HUES48 (cell line): Measurements from ENCODE around the gene MIER3.

Experiments
- H3K27ac ChIP-seq: one replicate; pipeline ENCODE4 v1.7.0; 2013; ENCODE audit warnings: low read depth, low read length, inconsistent platforms
- H3K27me3 ChIP-seq: 2 replicates; pipeline ENCODE4 v1.6.1; 2013; ENCODE audit warnings: mild to moderate bottlenecking, low read length; ENCODE audit not compliant: control insufficient read depth, insufficient read depth
- H3K36me3 ChIP-seq: 2 replicates; pipeline ENCODE4 v1.6.1; 2013; ENCODE audit warnings: low read length; ENCODE audit not compliant: control insufficient read depth, insufficient read depth
- H3K4me1 ChIP-seq: 2 replicates; pipeline ENCODE4 v1.6.1; 2013; ENCODE audit warnings: mild to moderate bottlenecking, low read length; ENCODE audit not compliant: control insufficient read depth, insufficient read depth
- H3K4me3 ChIP-seq: 2 replicates; pipeline ENCODE4 v1.5.1; 2013; ENCODE audit warnings: mild to moderate bottlenecking, low read depth, low read length
- H3K9ac ChIP-seq: 2 replicates; pipeline ENCODE4 v1.6.1; 2013; ENCODE audit warnings: mild to moderate bottlenecking, low read depth, low read length, moderate library complexity
- H3K9me3 ChIP-seq: 2 replicates; pipeline ENCODE4 v1.6.1; 2013; ENCODE audit warnings: low read length; ENCODE audit not compliant: control insufficient read depth, insufficient read depth

MIER3 gene

DNA sequence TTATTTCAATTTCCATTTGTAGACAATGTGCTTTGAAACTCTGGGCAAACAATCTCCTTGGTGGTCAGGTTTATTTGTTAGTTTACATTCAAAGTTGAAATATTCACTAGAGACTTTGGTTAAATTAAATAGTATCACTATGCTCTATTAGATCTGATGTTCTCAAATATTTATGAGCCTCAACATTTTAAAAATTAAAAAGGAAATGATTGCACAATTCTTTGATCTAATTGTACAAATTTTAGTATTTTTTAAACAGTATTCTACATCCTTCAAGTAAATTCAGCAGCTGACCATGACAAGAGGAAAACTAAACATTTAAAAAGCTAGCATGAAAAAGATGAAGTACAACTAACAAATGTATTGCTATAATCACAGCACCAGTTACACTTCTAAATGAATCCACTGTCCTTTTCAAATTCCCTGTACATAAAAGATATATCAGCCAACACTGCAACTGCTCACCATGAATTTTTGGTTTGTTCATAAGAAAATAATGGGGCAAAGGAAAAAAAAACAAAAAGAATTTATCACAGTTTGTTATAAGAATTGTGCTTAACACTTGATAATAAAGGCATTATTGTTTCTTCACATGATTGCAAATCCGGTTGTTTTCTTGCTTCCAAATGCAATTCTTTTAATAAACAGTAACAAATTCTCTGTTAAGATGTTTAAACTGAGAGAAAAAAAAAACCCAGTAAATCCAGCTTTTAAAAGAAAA lies 31.8 kb downstream of the MIER3 start:
- no peaks in the 10 kb centered on the region for H3K4me1 ChIP-seq
- H3K9me3 ChIP-seq: peaks cover 5% of the 10 kb centered on the region; the same call in 1 of the 2 replicates
- no peaks in the 10 kb centered on the region for H3K27me3 ChIP-seq
- H3K9ac ChIP-seq: no peak overlapping the region
- H3K36me3 ChIP-seq: peaks cover 64% of the 10 kb centered on the region
- no peak overlapping the region for H3K27ac ChIP-seq
- no peak overlapping the region for H3K4me3 ChIP-seq

DNA sequence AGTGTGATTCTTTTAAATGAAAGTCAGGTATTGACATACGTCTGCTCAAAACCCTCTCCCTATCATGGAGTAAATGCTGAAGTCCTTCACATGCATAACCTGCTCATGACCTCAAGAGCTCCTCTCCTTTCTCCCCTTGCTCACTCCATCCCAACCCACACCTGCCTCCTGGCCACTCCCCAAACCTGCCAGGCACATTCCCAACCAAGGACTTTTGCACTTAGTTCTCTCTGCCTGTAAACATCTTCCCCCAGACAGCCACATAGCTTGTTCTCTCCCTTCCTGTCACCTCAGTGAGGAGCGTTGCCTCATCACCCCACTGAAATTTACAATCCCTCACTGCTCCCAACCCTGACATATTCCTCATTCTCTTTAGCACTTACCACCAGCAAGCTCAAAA lies 33.9 kb downstream of the MIER3 start:
- H3K36me3 ChIP-seq: peaks cover 52% of the 10 kb centered on the region

DNA sequence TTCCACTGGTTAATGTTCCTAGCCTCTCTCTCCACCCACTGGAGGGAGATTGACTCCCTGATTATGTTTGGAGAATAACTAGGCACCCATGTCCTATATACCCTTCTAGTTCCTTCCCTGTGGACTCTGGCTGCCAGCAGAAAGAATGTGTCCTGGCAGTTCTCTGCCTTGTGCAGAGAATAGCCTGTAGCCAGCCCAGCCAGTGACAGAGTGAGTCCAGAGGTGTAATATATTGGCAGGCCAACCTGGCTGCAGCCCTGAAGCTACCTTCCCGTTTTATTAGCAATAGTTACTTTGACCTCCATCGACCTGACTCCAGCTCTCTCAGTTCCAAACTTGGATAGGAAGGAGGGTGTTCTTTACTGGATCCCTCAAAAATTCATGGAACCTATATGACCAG lies 34.4 kb downstream of the MIER3 start:
- H3K4me1 ChIP-seq: no peaks in the 10 kb centered on the region
- H3K4me3 ChIP-seq: no peak overlapping the region
- H3K36me3 ChIP-seq: peaks cover 46% of the 10 kb centered on the region
- no peak overlapping the region for H3K27ac ChIP-seq
- no peak overlapping the region for H3K9ac ChIP-seq
- H3K27me3 ChIP-seq: no peaks in the 10 kb centered on the region
- no peaks in the 10 kb centered on the region for H3K9me3 ChIP-seq

More for the DNA sequence above, 33.9 kb downstream of the MIER3 start:
- H3K4me1 ChIP-seq: no peaks in the 10 kb centered on the region
- H3K9me3 ChIP-seq: peaks cover 3% of the 10 kb centered on the region; the same call in 1 of the 2 replicates
- no peaks in the 10 kb centered on the region for H3K27me3 ChIP-seq
- H3K4me3 ChIP-seq: no peak overlapping the region
- no peak overlapping the region for H3K27ac ChIP-seq
- no peak overlapping the region for H3K9ac ChIP-seq

DNA sequence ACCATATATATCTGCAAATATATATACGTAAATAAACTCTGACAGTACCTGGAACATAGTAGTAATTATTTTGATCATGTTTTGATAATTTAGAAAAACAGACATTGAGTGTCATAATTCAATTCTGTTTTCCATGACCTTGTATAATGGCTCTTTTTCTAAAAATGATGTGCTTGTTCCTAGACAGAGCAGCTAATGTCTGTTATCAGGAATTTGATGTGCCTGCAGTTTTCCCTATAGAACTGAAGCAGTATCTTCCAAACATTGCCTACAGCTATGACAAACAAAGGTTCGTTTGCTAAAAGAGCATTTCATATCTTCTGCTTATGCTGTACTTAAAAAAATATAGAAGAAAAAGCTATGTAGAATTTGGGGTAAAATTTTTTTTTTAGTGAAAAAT lies 37.2 kb downstream of the MIER3 start:
- H3K9ac ChIP-seq: no peak overlapping the region
- H3K27me3 ChIP-seq: no peaks in the 10 kb centered on the region
- peaks cover 12% of the 10 kb centered on the region for H3K4me1 ChIP-seq
- H3K27ac ChIP-seq: no peak overlapping the region
- no peak overlapping the region for H3K4me3 ChIP-seq
- H3K9me3 ChIP-seq: no peaks in the 10 kb centered on the region
- H3K36me3 ChIP-seq: peaks cover 18% of the 10 kb centered on the region

DNA sequence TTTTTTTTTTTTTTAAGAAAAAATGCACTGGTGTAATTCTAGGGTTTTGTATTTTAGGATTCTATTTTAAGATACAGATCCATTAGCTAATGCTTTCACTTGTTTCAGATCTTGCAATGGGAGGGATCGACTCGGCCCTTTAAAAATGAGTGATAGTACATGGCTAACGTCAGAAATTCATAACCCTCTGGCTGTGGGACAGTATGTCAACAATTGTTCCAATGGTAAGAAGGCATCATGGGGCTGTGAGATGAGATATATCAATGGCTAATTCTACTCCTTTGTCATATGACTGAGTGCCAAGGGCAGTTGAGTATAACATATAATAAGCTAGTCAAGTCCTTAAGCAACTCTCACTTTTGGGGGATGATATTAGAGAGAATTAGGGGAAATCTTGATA lies 38.2 kb downstream of the MIER3 start:
- no peak overlapping the region for H3K4me3 ChIP-seq
- peaks cover 15% of the 10 kb centered on the region for H3K36me3 ChIP-seq
- H3K27me3 ChIP-seq: no peaks in the 10 kb centered on the region
- H3K27ac ChIP-seq: no peak overlapping the region
- no peak overlapping the region for H3K9ac ChIP-seq
- H3K9me3 ChIP-seq: no peaks in the 10 kb centered on the region
- peaks cover 12% of the 10 kb centered on the region for H3K4me1 ChIP-seq

DNA sequence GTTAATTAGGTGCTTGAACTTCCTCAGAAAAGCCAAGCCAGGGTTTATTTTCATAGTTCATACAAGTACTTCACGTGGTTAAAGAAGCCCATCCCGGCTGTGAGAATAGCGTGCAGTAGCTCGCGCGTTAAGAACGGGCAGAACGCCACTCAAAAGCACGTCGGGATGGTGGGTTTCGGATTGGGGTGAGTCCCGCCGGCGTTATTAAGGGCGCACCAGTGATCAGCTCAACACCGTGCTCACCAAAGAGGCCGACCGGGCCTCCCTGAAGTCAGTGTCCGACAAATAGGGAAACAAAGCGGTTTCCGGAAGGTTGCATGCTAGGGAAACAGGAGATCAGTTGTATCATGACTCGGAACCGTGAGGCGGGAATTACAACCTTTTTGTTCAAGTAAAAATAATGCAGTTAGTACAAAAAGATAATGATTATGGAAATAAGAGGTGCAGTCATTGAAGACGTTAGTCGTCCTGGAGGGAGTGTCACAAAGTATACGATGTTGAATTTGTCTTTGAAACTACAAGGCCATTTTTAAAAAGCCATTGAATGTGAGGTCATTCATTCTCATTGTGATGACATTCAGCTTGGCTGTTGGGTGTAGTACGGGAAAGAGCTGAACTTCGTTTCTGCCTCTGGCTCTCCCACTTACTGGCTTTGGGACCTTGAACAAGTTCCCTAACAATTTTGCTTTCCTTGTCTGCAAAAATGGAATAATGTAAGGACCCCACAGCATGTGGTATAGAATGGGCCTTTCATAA lies 41.5 kb downstream of the MIER3 start:
- Histone ChIP-seq H3K27ac (peak overlapping the region; percentile 99), H3K4me3 (peak overlapping the region; percentile 93), H3K36me3 (peaks cover 11% of the 10 kb centered on the region), H3K4me1 (peaks cover 12% of the 10 kb centered on the region), H3K27me3 (no peaks in the 10 kb centered on the region), H3K9ac (peak overlapping the region; percentile 98), H3K9me3 (no peaks in the 10 kb centered on the region)

DNA sequence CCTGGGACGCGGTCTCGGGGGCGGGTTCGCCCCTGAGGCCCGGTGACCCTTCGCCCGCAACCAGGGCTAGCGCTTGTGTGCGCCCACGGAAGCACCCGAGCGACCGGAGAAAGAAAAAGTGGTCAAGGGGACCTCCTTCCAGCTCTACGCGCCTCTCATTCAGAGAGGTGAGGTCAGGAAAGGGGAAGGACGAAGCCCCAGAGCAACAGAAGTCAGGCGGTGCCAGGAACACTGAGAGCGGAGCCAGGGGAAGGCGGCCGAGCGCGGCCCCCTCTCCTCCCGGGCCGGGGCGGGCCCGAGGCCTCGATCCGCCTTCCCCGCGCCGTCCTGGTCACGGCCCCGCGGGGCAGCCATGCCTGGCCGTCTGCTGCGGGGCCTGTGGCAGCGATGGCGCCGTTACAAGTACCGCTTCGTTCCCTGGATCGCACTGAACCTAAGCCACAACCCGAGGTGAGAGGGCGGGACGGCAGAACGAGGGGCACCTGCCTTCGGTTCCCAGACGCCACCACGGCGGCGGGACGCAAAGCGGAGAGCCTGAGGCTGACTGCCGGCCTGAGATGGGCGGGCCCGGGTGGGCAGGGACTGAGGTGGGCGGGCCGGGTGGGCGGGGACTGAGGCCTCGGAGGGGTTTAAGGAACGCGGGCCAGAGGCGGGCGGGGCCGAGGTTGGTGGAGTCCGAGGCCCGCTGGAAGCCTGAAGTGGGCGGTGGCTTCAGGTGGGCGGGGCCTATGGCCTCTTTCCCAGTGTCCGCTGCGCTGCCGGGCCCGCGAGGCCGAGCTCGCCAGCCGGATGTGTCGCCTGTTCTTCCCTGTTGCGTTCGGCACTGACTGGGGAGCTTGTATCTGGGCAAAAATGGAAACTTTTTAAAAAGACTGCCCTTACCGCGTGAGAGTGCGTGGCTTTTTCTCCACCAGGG lies 42.4 kb downstream of the MIER3 start, which contains the start of gene SETD9:
TSS of gene SETD9 (plus strand) at position 303 of the 916 bp plus-strand sequence. CDS start at position 353, 50 bp downstream.
- Histone ChIP-seq H3K27ac (peak within 1 kb of the TSS; percentile 99), H3K36me3 (peaks cover 4% of the 10 kb centered on the region), H3K9me3 (no peaks in the 10 kb centered on the region), H3K4me1 (peaks cover 12% of the 10 kb centered on the region), H3K9ac (peak within 1 kb of the TSS; percentile 98), H3K4me3 (peak within 1 kb of the TSS; percentile 93), H3K27me3 (no peaks in the 10 kb centered on the region)

DNA sequence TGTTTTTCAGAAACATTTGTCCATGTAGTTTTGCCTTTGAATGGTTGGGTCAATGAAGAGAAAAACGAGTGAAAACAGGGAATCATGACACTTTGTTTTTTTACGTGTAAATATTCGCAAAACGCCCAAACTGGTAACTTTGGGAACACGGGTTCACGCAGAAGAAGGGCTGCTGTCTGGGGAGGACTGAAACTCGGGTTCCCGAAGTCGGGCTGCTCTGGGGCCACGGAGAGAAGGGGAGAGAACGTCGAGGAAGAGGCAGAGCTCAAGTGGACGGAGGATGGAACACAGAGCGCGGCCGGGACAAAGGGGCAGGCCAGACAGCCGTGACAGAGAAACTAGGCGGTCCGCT lies 43.0 kb downstream of the MIER3 start:
- Histone ChIP-seq H3K27me3 (no peaks in the 10 kb centered on the region), H3K9me3 (no peaks in the 10 kb centered on the region), H3K4me1 (peaks cover 12% of the 10 kb centered on the region), H3K27ac (peak overlapping the region; percentile 98), H3K4me3 (peak overlapping the region; percentile 90), H3K9ac (peak overlapping the region; percentile 92), H3K36me3 (peaks cover 3% of the 10 kb centered on the region)

DNA sequence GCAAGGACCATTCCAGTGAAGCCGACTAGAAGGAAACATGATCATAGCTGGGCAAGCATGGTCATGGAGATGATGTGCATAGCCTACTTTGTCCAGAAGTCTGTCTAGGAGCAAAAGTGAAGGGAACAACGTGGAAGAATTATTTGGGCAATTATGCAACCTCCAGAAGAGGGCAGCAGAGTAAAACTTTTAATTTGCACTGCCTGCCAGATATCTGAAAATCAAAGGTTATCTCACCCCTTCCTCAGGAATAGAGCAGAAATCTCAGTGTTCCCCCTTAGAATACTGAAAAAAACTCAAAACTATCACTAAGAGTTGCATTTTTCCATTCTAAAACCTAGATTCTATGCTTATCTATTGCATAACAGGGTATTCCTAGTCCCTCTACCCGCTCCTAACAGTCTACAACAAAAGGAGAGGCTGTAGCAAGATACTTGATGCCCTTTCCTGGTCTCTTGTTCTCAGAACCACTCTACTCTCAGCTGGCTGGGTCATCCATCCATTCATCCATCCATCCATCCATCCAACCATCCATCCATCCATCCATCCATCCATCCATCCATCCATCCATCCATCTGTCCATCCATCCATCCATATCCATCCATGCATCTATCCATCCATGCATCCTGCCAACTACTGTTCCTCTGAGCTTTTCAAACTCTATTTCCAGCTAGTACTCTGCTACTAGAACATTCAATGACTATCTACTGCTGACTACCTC lies 50.9 kb downstream of the MIER3 start:
- Histone ChIP-seq H3K4me3 (no peak overlapping the region), H3K9ac (no peak overlapping the region), H3K9me3 (no peaks in the 10 kb centered on the region), H3K4me1 (no peaks in the 10 kb centered on the region), H3K27me3 (no peaks in the 10 kb centered on the region), H3K27ac (no peak overlapping the region), H3K36me3 (no peaks in the 10 kb centered on the region)

DNA sequence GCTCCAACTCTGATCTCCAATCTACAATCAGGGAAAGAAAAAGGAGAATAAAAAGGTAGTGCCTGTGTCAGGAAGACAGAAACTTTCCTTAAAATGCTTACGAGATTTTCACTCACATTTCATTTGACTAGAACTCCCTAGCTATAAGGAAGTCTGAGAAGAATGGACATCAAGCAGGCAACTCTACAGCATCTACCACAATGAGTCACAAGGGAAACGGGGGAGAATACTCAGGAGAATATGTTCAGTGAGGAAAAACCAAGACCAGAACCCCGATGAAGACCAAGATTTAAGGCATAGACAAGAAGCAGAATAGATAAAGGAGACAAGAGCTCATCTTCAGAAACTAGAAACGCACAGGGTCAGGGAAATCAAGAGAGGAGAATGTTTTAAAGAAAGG lies 51.5 kb downstream of the MIER3 start:
- H3K27ac ChIP-seq: no peak overlapping the region
- no peak overlapping the region for H3K4me3 ChIP-seq
- H3K27me3 ChIP-seq: no peaks in the 10 kb centered on the region
- H3K9me3 ChIP-seq: no peaks in the 10 kb centered on the region
- H3K4me1 ChIP-seq: no peaks in the 10 kb centered on the region
- H3K9ac ChIP-seq: no peak overlapping the region
- H3K36me3 ChIP-seq: no peaks in the 10 kb centered on the region
